DMS 273 treated with DMSO at 0.1 percent for 48 hours (cell line): ENCODE results near the gene FCAR.
"Not testable (repeated sequence)": the region's sequence is repeated elsewhere in the genome, so short reads cannot be mapped to it uniquely, and the experiment has no call there.

Experiments
- DNase-seq: peaks from one replicate; lab custom pipeline; 2025; lab: John Stamatoyannopoulos, UW

FCAR gene

DNA sequence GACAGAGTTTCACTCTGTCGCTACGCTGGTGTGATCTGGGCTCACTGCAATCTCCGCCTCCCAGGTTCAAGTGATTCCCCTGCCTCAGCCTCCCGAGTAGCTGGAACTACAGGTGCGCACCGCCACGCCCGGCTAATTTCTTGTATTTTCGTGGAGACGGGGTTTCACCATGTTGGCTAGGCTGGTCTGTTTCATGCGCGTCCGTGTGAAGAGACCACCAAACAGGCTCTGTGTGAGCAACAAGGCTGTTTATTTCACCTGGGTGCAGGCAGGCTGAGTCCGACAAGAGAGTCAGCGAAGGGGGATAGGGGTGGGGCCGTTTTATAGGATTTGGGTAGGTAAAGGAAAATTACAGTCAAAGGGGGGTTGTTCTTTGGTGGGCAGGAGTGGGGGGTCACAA is 20.1 kb downstream of the FCAR start:
- DNase-seq, result not testable (repeated sequence)

DNA sequence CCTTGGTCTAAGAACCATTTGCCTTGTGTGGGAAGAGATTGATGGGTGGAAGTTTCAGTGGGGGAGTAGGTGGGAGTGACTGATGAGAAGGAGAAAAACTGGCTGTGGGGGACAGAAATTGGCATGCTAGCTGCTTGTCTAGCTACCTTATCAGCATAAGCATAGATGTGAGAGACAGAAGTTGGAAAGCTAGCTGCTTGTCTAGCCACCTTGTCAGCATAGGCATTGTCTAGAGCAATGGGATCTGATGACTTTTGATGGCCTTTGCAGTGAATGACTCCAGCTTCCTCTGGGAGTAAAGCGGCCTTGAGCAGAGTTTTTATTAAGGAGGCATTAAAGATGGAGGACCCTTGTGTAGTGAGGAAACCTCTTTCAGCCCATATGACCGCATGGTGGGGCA is 22.0 kb downstream of the FCAR start:
- DNase-seq, result no peak

- not testable (repeated sequence) for DNase-seq
Observed at GRCh38 chr19:54898685-54899084, 24.6 kb downstream of the FCAR start.

- DNase-seq, result not testable (repeated sequence)
Observed at GRCh38 chr19:54899646-54900045, 25.6 kb downstream of the FCAR start.

GRCh38 chr19:54901153-54901552 is 27.1 kb downstream of the FCAR start:
- DNase-seq, result not testable (repeated sequence)

DNA sequence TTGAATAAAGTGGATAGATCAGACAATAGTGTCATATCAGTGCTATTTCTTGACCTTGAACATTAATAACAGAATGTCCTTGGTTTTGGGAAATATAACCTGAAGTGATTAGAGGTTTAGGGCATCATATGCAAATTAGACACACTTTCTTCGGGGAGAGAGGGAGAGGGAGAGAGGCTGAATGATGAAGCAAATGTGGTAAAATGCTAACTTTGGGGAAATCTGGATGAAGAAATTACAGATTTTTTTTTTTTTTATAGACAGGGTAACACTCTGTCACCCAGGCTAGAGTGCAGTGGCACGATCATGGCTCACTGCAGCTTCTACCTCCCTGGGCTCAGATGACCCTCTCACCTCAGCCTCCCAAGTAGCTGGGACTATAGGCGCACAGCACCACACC is 28.0 kb downstream of the FCAR start:
- no peak for DNase-seq

DNA sequence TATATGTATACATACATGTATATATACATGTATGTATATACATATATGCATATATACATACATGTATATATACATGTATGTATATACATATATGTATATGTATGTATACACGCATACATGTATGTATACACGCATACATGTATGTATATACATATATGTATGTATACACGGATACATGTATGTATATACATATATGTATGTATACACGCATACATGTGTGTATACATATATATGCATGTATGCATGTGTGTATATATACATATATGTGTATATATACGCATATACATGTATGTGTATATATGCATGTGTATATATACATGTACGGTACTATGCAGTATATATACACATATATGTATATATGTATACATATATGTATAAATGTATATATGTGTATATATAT is 29.3 kb downstream of the FCAR start:
- DNase-seq, result no peak

- DNase-seq, result not testable (repeated sequence)
Observed at GRCh38 chr19:54904261-54904660, 30.2 kb downstream of the FCAR start.

- DNase-seq, result no peak
Observed at GRCh38 chr19:54905421-54905802, 31.4 kb downstream of the FCAR start.

DNA sequence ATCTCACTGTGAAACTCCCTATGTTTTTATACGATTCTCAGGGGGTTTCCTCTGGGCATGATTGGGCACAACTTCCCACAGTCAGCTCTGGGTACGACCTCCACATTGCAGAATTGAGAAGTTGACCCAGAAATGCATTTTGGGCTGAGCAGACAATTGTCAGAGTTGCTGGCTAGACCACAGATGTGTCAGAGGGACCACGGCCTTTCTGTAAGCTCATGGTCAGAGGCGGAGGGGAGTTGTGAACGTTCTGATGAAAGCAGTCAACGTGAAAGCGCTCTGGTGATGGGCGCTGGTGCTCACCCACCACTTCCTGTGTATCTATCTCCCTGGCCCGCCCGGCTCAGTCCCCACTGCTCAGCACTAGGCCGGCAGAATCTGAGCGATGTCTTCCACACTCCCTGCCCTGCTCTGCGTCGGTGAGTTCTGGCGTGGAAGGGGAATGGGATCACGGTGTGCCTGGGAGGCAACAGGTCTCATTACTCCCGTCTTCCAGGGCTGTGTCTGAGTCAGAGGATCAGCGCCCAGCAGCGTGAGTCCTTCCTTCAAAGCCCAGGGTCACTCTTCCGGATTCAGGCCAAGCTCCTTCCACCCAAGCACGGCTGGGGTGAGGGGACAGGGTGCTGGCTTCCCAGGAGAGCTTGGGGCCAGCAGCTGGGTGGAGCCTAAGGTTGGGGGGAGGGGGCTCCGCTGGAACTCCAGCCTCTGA is 31.9 kb downstream of the FCAR start, which contains the start of gene NCR1:
Gene NCR1 (plus strand): TSS at position 346 of the 709 bp plus-strand sequence. CDS start 40 bp downstream, at position 386.
- DNase-seq, result no peak

DNA sequence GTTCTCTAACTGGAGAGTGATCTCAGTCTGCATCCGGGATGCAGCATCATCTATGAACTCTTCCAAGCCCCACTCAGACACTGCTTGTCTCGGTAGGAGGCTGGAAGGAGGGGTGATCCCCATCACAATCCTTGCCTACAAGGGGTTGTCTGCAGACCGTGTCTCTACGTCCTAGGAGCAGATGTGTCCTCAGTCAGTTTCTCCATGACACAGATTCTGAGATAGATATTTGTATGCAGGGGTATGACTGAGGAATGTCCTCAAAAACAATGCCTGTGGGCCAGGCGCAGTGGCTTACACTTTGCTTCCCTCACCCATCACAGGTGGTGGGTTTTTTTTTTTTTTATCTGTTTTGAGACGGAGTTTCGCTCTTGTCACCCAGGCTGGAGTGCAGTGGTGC is 32.8 kb downstream of the FCAR start:
- DNase-seq, result no peak

DNA sequence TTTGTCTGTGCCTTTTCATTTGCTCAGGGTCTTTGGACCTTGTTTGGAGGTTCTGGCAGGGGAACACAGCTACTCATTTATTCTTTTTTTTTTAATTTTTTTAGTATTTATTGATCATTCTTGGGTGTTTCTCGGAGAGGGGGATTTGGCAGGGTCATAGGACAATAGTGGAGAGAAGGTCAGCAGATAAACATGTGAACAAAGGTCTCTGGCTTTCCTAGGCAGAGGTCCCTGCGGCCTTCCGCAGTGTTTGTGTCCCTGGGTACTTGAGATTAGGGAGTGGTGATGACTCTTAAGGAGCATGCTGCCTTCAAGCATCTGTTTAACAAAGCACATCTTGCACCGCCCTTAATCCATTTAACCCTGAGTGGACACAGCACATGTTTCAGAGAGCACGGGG is 33.9 kb downstream of the FCAR start:
- not testable (repeated sequence) for DNase-seq

DNA sequence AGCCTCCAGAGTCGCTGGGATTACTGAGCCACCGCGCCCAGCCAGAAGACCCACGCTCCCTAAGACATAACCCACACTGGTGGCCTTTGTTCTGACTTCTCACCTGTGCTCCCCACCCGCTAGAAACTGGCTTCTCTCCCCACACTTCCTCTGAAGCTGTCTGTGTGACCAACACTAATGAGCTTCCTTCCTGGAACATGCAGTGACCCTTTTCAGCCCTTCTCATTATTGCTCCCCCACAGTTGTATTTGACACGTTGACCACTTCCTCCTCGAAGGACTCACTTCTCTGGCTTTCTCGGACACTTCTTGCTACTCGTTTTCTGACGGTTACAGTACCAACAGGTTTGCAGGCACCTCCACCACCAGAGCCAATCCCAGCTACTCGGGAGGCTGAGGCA is 42.8 kb downstream of the FCAR start:
- no peak for DNase-seq

DNA sequence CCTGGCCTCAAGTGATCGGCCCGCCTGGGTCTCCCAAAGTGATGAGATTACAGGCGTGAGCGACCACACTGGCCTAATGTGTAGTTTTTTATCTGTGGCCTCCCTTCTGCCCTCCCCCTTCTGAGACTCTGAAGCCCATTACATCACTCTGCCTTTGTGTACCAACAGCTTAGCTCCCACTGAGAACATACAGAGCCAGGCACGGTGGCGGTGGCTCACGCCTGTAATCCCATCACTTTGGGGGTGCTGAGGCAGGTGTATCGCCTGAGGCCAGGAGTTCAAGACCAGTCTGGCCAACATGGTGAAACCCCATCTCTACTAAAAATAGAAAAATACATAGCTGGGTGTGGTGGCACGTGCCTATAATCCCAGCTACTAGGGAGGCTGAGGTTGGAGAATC is 44.5 kb downstream of the FCAR start:
- no peak for DNase-seq

DNA sequence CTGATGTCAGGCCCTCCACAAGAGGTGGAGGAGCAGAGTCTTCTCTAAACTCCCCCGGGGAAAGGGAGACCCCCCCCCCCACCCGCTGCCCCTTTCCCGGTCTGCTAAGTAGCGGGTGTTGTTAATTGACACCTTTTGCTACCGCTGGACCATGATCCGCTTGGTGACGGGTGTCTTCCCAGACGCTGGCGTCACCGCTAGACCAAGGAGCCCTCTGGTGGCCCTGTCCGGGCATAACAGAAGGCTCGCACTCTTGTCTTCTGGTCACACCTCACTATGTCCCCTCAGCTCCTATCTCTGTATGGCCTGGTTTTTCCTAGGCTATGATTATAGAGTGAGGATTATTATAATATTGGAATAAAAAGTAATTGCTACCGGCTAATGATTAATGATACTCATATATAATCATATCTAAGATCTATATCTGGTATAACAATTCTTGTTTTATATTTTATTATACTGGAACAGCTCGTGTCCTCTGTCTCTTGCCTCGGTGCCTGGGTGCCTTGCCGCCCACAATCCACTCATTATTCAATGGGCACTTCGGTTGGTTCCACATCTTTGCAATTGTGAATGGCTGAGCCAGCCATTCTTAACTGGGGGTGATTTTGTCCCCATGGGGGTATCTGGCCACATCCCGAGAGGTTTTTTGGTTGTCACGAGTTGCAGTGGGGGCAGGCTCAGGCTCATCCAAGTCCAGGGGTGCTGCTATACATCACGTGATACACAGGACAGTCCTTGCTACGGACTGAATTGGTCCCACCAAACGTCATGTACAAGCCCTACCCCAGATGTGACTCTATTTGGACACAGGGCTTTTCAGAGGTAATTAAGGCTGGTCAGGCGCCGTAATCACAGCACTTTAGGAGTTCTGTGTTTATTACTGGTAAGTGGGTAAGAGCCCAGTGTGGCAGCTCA is 45.9 kb downstream of the FCAR start:
- DNase-seq, result not testable (repeated sequence)

DNA sequence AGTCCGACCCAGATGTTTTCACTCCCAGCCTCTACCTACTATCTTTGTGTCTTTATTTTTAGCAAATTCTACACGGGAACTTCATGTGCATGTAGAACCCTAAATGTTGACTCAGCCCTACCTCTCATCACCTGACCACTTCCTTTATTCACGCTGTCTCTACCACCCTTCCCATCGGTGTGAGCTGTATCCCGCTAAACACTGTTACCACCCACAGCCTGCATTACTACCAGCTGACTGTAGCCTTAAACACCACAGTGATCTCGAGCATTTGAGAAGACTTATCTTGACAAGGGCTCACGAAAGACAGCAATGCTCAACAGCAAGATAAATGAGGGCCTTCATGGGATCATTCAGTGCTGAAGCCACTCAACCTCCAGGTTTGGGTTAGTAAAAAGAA is 47.0 kb downstream of the FCAR start:
- no peak for DNase-seq

- no peak for DNase-seq
Observed at GRCh38 chr19:54923276-54923675, 49.2 kb downstream of the FCAR start.

DNA sequence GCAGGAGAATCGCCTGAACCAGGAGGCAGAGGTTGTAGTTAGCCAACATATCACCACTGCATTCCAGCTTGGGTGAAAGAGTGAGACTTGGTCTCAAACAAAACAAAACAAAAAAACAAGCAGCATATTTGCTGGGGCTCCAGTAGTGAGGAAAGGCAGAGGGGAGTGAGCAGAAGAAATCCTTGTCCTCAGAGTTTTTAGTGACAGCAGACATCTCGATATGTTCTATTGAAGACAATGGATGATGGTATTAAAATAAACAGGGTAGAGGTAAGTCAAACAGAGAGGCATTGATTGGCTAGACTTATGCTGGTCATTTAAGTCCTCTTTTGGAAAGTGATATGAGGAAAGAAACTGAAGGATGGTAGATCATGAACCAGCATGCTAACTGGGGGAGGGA is 54.3 kb downstream of the FCAR start:
- DNase-seq, result no peak

GRCh38 chr19:54937926-54938325 is 63.9 kb downstream of the FCAR start:
- no peak for DNase-seq

- no peak for DNase-seq
Observed at GRCh38 chr19:54938906-54939305, 64.9 kb downstream of the FCAR start.

- DNase-seq, result not testable (repeated sequence)
Observed at GRCh38 chr19:54939538-54939937, 65.5 kb downstream of the FCAR start.
